ENCODE measurements around the gene CADM2. TPM values are rescaled to one million over a fixed set of nuclear protein-coding genes. Genes with fewer than 3 reads are reported as not detected.

Gene CADM2
- total RNA-seq, 1 donor from 2014 or later = 4.4 TPM

- TF ChIP-seq, protein P1, sequence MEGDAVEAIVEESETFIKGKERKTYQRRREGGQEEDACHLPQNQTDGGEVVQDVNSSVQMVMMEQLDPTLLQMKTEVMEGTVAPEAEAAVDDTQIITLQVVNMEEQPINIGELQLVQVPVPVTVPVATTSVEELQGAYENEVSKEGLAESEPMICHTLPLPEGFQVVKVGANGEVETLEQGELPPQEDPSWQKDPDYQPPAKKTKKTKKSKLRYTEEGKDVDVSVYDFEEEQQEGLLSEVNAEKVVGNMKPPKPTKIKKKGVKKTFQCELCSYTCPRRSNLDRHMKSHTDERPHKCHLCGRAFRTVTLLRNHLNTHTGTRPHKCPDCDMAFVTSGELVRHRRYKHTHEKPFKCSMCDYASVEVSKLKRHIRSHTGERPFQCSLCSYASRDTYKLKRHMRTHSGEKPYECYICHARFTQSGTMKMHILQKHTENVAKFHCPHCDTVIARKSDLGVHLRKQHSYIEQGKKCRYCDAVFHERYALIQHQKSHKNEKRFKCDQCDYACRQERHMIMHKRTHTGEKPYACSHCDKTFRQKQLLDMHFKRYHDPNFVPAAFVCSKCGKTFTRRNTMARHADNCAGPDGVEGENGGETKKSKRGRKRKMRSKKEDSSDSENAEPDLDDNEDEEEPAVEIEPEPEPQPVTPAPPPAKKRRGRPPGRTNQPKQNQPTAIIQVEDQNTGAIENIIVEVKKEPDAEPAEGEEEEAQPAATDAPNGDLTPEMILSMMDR (IDR thresholded peaks at IDR 0.05; ENCODE audit: unreplicated experiment) = no peak
- no peaks in the 10 kb centered on the region for H3K27me3 Mint-ChIP-seq
- peak overlapping the region; percentile 8 for H3K27ac Mint-ChIP-seq
- H3K36me3 Mint-ChIP-seq (ENCODE audit: insufficient read depth) = no peaks in the 10 kb centered on the region
- H3K4me3 Mint-ChIP-seq (ENCODE audit: low read depth) = no peak overlapping the region
- H3K9me3 Mint-ChIP-seq (ENCODE audit: low read depth) = no peaks in the 10 kb centered on the region
- H3K4me1 Mint-ChIP-seq (ENCODE audit: low read depth) = no peaks in the 10 kb centered on the region
- DNase-seq (ENCODE audit: low spot score, unreplicated experiment) = no peak
Observed at GRCh38 chr3:85081191-85081906, 122.6 kb downstream of the CADM2 start.

GRCh38 chr3:85090495-85090894 is 131.7 kb downstream of the CADM2 start:
- Mint-ChIP-seq H3K27me3 (no peaks in the 10 kb centered on the region), H3K4me3 (ENCODE audit: low read depth) (no peak overlapping the region), H3K4me1 (ENCODE audit: low read depth) (no peaks in the 10 kb centered on the region), H3K27ac (no peak overlapping the region), H3K36me3 (ENCODE audit: insufficient read depth) (no peaks in the 10 kb centered on the region), H3K9me3 (ENCODE audit: low read depth) (no peaks in the 10 kb centered on the region)
- no peak for DNase-seq (ENCODE audit: low spot score, unreplicated experiment)
- TF ChIP-seq, protein P1 (IDR thresholded peaks at IDR 0.05; ENCODE audit: unreplicated experiment) = no peak

GRCh38 chr3:85100316-85100715 is 141.5 kb downstream of the CADM2 start:
- TF ChIP-seq, protein P1 (IDR thresholded peaks at IDR 0.05; ENCODE audit: unreplicated experiment) = no peak
- H3K4me1 Mint-ChIP-seq (ENCODE audit: low read depth) = peaks cover 3% of the 10 kb centered on the region
- no peak overlapping the region for H3K27ac Mint-ChIP-seq
- H3K27me3 Mint-ChIP-seq = no peaks in the 10 kb centered on the region
- DNase-seq (ENCODE audit: low spot score, unreplicated experiment) = no peak
- no peak overlapping the region for H3K4me3 Mint-ChIP-seq (ENCODE audit: low read depth)
- H3K36me3 Mint-ChIP-seq (ENCODE audit: insufficient read depth) = no peaks in the 10 kb centered on the region
- H3K9me3 Mint-ChIP-seq (ENCODE audit: low read depth) = peaks cover 6% of the 10 kb centered on the region

DNA sequence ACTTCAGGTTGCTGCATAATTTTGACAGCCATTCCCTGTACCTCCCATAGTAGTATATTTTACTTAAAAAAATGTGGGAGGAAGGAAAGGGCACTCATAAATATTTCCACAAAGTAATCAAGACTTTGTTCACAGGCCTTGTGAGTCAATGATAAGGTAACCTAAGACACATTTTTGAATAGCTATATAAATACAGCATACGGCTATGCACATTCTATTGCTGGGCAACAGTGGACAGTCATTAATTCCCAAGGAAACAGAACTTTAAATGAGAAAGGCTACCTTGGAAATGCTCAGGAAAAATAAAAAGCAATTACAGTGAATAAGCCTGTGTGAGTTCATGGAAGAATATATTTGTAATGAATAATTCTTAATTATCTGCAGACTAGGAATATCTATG is 144.0 kb downstream of the CADM2 start:
- TF ChIP-seq, protein P1 (IDR thresholded peaks at IDR 0.05; ENCODE audit: unreplicated experiment) = no peak
- Mint-ChIP-seq H3K27me3 (no peaks in the 10 kb centered on the region), H3K9me3 (ENCODE audit: low read depth) (peaks cover 6% of the 10 kb centered on the region), H3K27ac (no peak overlapping the region), H3K4me3 (ENCODE audit: low read depth) (no peak overlapping the region), H3K36me3 (ENCODE audit: insufficient read depth) (no peaks in the 10 kb centered on the region), H3K4me1 (ENCODE audit: low read depth) (peaks cover 3% of the 10 kb centered on the region)
- DNase-seq (ENCODE audit: low spot score, unreplicated experiment) = no peak

DNA sequence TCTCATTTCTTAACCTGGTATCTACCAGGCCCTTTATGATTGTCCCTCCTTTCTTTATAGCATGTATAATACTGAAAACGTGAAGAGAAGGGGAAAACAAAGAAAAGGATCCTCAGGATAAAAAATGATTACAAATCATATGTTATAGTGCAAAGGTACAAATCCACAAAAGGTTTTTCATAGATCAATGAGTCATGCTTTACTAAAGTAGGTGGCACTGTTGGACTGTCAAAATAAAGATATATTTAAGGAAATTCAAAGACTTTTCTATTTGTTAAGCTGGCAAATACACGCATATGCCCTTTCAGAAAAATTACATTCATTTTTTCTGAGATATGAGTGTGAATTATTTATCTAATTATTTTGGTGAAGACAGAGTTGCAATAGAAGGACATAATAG is 151.6 kb downstream of the CADM2 start:
- no peaks in the 10 kb centered on the region for H3K27me3 Mint-ChIP-seq
- no peaks in the 10 kb centered on the region for H3K4me1 Mint-ChIP-seq (ENCODE audit: low read depth)
- no peaks in the 10 kb centered on the region for H3K36me3 Mint-ChIP-seq (ENCODE audit: insufficient read depth)
- no peak overlapping the region for H3K4me3 Mint-ChIP-seq (ENCODE audit: low read depth)
- no peak for DNase-seq (ENCODE audit: low spot score, unreplicated experiment)
- H3K9me3 Mint-ChIP-seq (ENCODE audit: low read depth) = no peaks in the 10 kb centered on the region
- no peak overlapping the region for H3K27ac Mint-ChIP-seq
- TF ChIP-seq, protein P1 (IDR thresholded peaks at IDR 0.05; ENCODE audit: unreplicated experiment) = no peak
